Testis (tissue), 2 donors: ENCODE data around the gene ABCG1.

Source experiments
- POLR2A ChIP-seq: fragments of 450-650 bp; IDR thresholded peaks from one replicate; pipeline ENCODE4 v1.6.1; 2017; ENCODE audit warnings: antibody characterized with exemption, mild to moderate bottlenecking, moderate library complexity
- TF ChIP-seq, protein P1 (sequence below), 3 experiments: fragments of 450-650 bp in 2 of 3; fragments of 200-600 bp in 1 of 3; sonication (generic) in 1 of 3; IDR thresholded peaks; one replicate each; pipeline ENCODE4 v1.5.1; 2016 to 2019; ENCODE audit warnings: antibody characterized with exemption in 3 of 3, mild to moderate bottlenecking in 2 of 3, moderate library complexity in 1 of 3

- no peak for TF ChIP-seq POLR2A
- TF ChIP-seq, protein P1, sequence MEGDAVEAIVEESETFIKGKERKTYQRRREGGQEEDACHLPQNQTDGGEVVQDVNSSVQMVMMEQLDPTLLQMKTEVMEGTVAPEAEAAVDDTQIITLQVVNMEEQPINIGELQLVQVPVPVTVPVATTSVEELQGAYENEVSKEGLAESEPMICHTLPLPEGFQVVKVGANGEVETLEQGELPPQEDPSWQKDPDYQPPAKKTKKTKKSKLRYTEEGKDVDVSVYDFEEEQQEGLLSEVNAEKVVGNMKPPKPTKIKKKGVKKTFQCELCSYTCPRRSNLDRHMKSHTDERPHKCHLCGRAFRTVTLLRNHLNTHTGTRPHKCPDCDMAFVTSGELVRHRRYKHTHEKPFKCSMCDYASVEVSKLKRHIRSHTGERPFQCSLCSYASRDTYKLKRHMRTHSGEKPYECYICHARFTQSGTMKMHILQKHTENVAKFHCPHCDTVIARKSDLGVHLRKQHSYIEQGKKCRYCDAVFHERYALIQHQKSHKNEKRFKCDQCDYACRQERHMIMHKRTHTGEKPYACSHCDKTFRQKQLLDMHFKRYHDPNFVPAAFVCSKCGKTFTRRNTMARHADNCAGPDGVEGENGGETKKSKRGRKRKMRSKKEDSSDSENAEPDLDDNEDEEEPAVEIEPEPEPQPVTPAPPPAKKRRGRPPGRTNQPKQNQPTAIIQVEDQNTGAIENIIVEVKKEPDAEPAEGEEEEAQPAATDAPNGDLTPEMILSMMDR (IDR thresholded peaks at IDR 0.05) = no peak
These were observed 4.0 kb downstream of the ABCG1 start for GRCh38 chr21:42222821-42223390.
